Epithelial cell of esophagus (primary cell): Measurements from ENCODE around the gene RBMS1.

Experiments
- DNase-seq: peaks from one replicate; pipeline ENCODE4 v3.0.0; 2010; ENCODE audit warnings: low read depth
- H3K4me3 ChIP-seq: 2 replicates; pipeline ENCODE4 v1.5.1; 2011; ENCODE audit warnings: mild to moderate bottlenecking, low read length, control low read depth
- TF ChIP-seq, protein P1 (sequence below): IDR thresholded peaks from 2 replicates; pipeline ENCODE4 v1.5.1; 2011; ENCODE audit warnings: low read depth, mild to moderate bottlenecking, low read length, control low read depth, inconsistent platforms; ENCODE audit not compliant: insufficient read depth; ENCODE audit errors: missing control alignments

The RBMS1 gene

DNA sequence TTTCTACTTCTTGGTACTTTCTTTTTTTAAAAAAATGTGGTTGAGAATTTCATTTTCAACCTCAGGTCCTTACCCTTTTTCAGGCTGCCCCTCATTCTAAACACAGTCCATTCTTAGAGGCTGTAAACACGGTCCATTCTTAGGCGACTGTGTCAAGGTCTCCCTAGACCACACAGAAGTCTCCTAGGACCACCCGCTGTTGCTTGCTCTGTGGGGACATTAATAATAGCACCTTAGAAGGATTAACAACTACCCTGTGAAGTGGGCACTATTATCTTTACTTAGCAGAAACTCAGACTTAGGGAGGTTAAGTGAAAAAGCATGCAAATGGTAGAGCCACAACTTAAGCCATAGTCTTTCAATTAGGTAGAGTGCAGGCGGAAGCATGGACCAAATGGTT lies 91.7 kb downstream of the RBMS1 start:
- DNase-seq: no peak
- no peak overlapping the region for H3K4me3 ChIP-seq
- TF ChIP-seq, protein P1, sequence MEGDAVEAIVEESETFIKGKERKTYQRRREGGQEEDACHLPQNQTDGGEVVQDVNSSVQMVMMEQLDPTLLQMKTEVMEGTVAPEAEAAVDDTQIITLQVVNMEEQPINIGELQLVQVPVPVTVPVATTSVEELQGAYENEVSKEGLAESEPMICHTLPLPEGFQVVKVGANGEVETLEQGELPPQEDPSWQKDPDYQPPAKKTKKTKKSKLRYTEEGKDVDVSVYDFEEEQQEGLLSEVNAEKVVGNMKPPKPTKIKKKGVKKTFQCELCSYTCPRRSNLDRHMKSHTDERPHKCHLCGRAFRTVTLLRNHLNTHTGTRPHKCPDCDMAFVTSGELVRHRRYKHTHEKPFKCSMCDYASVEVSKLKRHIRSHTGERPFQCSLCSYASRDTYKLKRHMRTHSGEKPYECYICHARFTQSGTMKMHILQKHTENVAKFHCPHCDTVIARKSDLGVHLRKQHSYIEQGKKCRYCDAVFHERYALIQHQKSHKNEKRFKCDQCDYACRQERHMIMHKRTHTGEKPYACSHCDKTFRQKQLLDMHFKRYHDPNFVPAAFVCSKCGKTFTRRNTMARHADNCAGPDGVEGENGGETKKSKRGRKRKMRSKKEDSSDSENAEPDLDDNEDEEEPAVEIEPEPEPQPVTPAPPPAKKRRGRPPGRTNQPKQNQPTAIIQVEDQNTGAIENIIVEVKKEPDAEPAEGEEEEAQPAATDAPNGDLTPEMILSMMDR: no peak

- no peak overlapping the region for H3K4me3 ChIP-seq
- TF ChIP-seq, protein P1: no peak
- DNase-seq: no peak
Observed at GRCh38 chr2:160399880-160400279, 93.7 kb downstream of the RBMS1 start.

GRCh38 chr2:160397530-160397865 lies 96.1 kb downstream of the RBMS1 start:
- TF ChIP-seq, protein P1: no peak
- no peak overlapping the region for H3K4me3 ChIP-seq
- peak; percentile 67 for DNase-seq

- no peak for DNase-seq
- no peak overlapping the region for H3K4me3 ChIP-seq
- TF ChIP-seq, protein P1: no peak
Observed at GRCh38 chr2:160394153-160394552, 99.5 kb downstream of the RBMS1 start.

- no peak for DNase-seq
- TF ChIP-seq, protein P1: no peak
- H3K4me3 ChIP-seq: no peak overlapping the region
Observed at GRCh38 chr2:160392201-160392600, 101.4 kb downstream of the RBMS1 start.

DNA sequence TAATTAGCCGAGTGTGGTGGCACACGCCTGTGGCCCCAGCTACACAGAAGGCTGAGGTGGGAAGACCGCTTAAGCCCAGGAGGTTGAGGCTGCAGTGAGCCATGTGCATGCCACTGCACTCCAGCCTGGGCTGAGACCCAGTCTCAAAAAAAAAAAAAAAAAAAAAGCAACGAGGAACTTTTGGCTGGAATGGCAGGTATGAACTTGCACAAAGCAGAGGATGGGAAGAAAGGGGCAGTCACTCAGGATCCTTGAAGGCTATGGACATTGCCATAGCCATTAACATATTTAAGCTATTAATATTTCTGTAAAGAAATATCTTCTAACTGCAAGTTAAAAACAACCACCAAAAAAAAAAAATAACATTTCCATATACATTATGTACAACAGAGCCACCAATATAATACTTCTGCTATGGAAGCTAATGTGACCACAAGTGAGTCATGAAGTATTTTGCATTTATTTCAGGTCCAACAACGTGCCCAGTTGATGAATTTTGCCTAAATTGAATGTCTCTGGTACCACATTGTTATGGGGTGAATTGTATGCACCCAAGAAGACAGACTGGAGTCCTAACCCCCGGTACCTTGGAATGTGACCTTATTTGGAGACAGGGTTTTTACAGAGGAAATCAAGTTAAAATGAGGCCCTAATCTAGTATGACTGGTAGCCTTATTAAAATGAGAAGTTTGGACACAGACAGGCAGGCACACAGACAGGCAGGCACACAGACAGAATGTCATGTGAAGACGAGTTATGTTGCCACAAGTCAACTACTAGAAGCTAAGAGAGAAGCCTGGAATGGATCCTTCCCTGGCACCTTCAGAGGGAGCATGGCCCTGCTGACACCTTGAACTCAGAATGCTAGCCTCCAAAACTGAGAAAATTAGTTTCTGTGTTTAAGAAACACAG lies 102.8 kb downstream of the RBMS1 start:
- peak; percentile 78 for DNase-seq
- TF ChIP-seq, protein P1: no peak
- no peak overlapping the region for H3K4me3 ChIP-seq

DNA sequence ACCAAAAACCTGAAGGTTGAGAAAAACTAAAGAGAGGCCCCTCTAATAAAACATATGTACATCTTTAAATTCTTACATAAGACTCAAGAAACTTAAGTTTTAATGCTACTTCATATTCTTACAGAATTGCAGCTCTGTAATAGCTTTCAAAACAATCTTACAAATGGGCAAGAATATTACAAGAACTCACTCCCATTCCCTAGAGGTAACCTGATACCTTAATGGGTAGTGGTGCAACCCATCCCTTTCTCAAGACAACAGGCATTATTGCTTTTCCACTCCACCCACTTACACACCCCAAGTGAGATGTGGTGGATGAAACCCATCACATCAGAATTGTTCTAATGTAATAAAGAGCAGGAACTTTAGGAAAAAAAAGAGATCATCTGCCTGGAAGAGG lies 103.7 kb downstream of the RBMS1 start:
- TF ChIP-seq, protein P1: no peak
- DNase-seq: peak; percentile 74

More for the DNA sequence above, 103.7 kb downstream of the RBMS1 start:
- no peak overlapping the region for H3K4me3 ChIP-seq
